ENCODE results near the gene DYRK3.

The DYRK3 gene

GRCh38 chr1:206684478-206685333, 49.4 kb downstream of the DYRK3 start, which contains the start of gene MAPKAPK2:
MAPKAPK2 (plus strand) TSS chr1:206684905; CDS start chr1:206685230, 325 bp downstream.
- DNase-seq, result peak; percentile 68

- DNase-seq, result peak; percentile 43
Observed at GRCh38 chr1:206685334-206685768, 50.0 kb downstream of the DYRK3 start.

- DNase-seq, result peak; percentile 82
Observed at GRCh38 chr1:206685769-206686477, 50.6 kb downstream of the DYRK3 start.

GRCh38 chr1:206686478-206687249, 51.3 kb downstream of the DYRK3 start:
- no peak for DNase-seq

- no peak for DNase-seq
Observed at GRCh38 chr1:206687251-206687914, 52.0 kb downstream of the DYRK3 start.

- peak; percentile 60 for DNase-seq
Observed at GRCh38 chr1:206687915-206688442, 52.6 kb downstream of the DYRK3 start.

GRCh38 chr1:206690516-206690915, 55.2 kb downstream of the DYRK3 start:
- DNase-seq, result no peak

GRCh38 chr1:206691604-206692003, 56.3 kb downstream of the DYRK3 start:
- no peak for DNase-seq

- DNase-seq, result peak; percentile 86
Observed at GRCh38 chr1:206693029-206693428, 57.7 kb downstream of the DYRK3 start.

GRCh38 chr1:206693592-206693991, 58.3 kb downstream of the DYRK3 start:
- peak; percentile 62 for DNase-seq

GRCh38 chr1:206694171-206695124, 59.1 kb downstream of the DYRK3 start:
- DNase-seq, result peak; percentile 45

- DNase-seq, result no peak
Observed at GRCh38 chr1:206695733-206696132, 60.4 kb downstream of the DYRK3 start.

GRCh38 chr1:206696812-206697585, 61.7 kb downstream of the DYRK3 start:
- DNase-seq, result no peak

GRCh38 chr1:206698011-206698410, 62.7 kb downstream of the DYRK3 start:
- DNase-seq, result no peak
